HEK293 (cell line): ENCODE data around the gene LY6G5C.
A peak's percentile ranks its signal among the peaks of the same experiment; 100 is the strongest.

ENCODE experiments used
- CTCF ChIA-PET: fragments of 350-600 bp; formaldehyde crosslinking; extraction: SDS; loops from one replicate; lab custom pipeline; 2021; ENCODE audit warnings: antibody characterized with exemption; lab: Yijun Ruan, JAX
- POLR2A ChIA-PET: fragments of 300-600 bp; formaldehyde crosslinking; extraction: SDS; loops from one replicate; lab custom pipeline; 2020; ENCODE audit warnings: antibody characterized with exemption, inconsistent platforms; lab: Yijun Ruan, JAX
- H3K27ac ChIP-seq: fragments of 200-500 bp; sonication (Bioruptor generic); 2 replicates; pipeline ENCODE4 v1.5.1; 2014; ENCODE audit warnings: low read depth, low read length, control low read depth, inconsistent platforms; ENCODE audit errors: extremely low read depth
- H3K36me3 ChIP-seq, 2 experiments: fragments of 200-500 bp in 1 of 2; sonication (Bioruptor generic) in 1 of 2; 1 replicate in 1 of 2; 2 replicates in 1 of 2; pipeline ENCODE4 v1.5.1; 2014 to 2017; ENCODE audit warnings: inconsistent platforms in 2 of 2, low read length in 2 of 2; ENCODE audit not compliant: control insufficient read depth in 2 of 2, insufficient read depth in 1 of 2
- H3K4me1 ChIP-seq: fragments of 200-500 bp; sonication (Bioruptor generic); 2 replicates; pipeline ENCODE4 v1.5.1; 2014; ENCODE audit warnings: mild to moderate bottlenecking, low read length, inconsistent platforms; ENCODE audit not compliant: control insufficient read depth, insufficient read depth
- H3K4me3 ChIP-seq: 2 replicates; pipeline ENCODE4 v1.5.1; 2011; ENCODE audit warnings: low read depth, mild to moderate bottlenecking, control low read depth, low read length, moderate library complexity
- H3K9me3 ChIP-seq: fragments of 200-500 bp; sonication (Bioruptor generic); 2 replicates; pipeline ENCODE4 v1.5.1; 2014; ENCODE audit warnings: low read depth, low read length, inconsistent platforms; ENCODE audit not compliant: control insufficient read depth, insufficient read depth
- INSM2 ChIP-seq: fragments of 450-650 bp; formaldehyde crosslinking; IDR thresholded peaks from 2 replicates; pipeline ENCODE4 v1.5.1; 2016; ENCODE audit warnings: missing biosample characterization, missing genetic modification characterization
- MEIS1 ChIP-seq: sonication (generic); formaldehyde crosslinking; IDR thresholded peaks from 2 replicates; pipeline ENCODE4 v1.8.1; 2022; ENCODE audit warnings: missing genetic modification reagents, mild to moderate bottlenecking, borderline replicate concordance
- MZF1 ChIP-seq: fragments of 450-650 bp; formaldehyde crosslinking; IDR thresholded peaks from 2 replicates; pipeline ENCODE4 v1.5.1; 2017; ENCODE audit warnings: missing biosample characterization, missing genetic modification characterization, borderline replicate concordance
- TRIM28 ChIP-seq: IDR thresholded peaks from 2 replicates; pipeline ENCODE4 v1.6.1; 2011; ENCODE audit warnings: low read length, control low read depth, borderline replicate concordance
- WT1 ChIP-seq: fragments of 450-650 bp; formaldehyde crosslinking; IDR thresholded peaks from 2 replicates; pipeline ENCODE4 v1.5.1; 2016; ENCODE audit warnings: missing biosample characterization, missing genetic modification characterization
- ZFP3 ChIP-seq: fragments of 450-650 bp; formaldehyde crosslinking; IDR thresholded peaks from 2 replicates; pipeline ENCODE4 v1.5.1; 2016; ENCODE audit warnings: low read depth, missing biosample characterization, missing genetic modification characterization
- ZNF214 ChIP-seq: fragments of 450-650 bp; formaldehyde crosslinking; IDR thresholded peaks from 2 replicates; pipeline ENCODE4 v1.5.1; 2017; ENCODE audit warnings: missing biosample characterization, mild to moderate bottlenecking, missing genetic modification characterization, borderline replicate concordance
- ZNF292 ChIP-seq: fragments of 450-650 bp; formaldehyde crosslinking; IDR thresholded peaks from 2 replicates; pipeline ENCODE4 v1.5.1; 2016; ENCODE audit warnings: low read depth, missing biosample characterization, missing genetic modification characterization, borderline replicate concordance
- ZNF366 ChIP-seq: fragments of 450-650 bp; formaldehyde crosslinking; conservative IDR thresholded peaks from 2 replicates; pipeline ENCODE4 v1.5.1; 2016; ENCODE audit warnings: missing biosample characterization, missing genetic modification characterization
- ZNF473 ChIP-seq: fragments of 450-650 bp; formaldehyde crosslinking; IDR thresholded peaks from 2 replicates; pipeline ENCODE4 v1.5.1; 2017; ENCODE audit warnings: missing biosample characterization, missing genetic modification characterization
- ZNF521 ChIP-seq: fragments of 450-650 bp; formaldehyde crosslinking; IDR thresholded peaks from 2 replicates; pipeline ENCODE4 v1.5.1; 2017; ENCODE audit warnings: missing biosample characterization, mild to moderate bottlenecking, missing genetic modification characterization
- ZNF544 ChIP-seq: fragments of 450-650 bp; formaldehyde crosslinking; IDR thresholded peaks from 2 replicates; pipeline ENCODE4 v1.5.0; 2017; ENCODE audit warnings: missing biosample characterization, missing genetic modification characterization
- ZNF555 ChIP-seq: fragments of 450-650 bp; formaldehyde crosslinking; conservative IDR thresholded peaks from 2 replicates; pipeline ENCODE4 v1.5.1; 2017; ENCODE audit warnings: missing biosample characterization, mild to moderate bottlenecking, missing genetic modification characterization, inconsistent platforms
- ZNF560 ChIP-seq: fragments of 450-650 bp; formaldehyde crosslinking; IDR thresholded peaks from 2 replicates; pipeline ENCODE4 v1.5.1; 2017; ENCODE audit warnings: missing biosample characterization, missing genetic modification characterization, borderline replicate concordance
- ZNF600 ChIP-seq: fragments of 450-650 bp; formaldehyde crosslinking; IDR thresholded peaks from 2 replicates; pipeline ENCODE4 v1.5.1; 2016; ENCODE audit warnings: missing biosample characterization, missing genetic modification characterization
- ZNF626 ChIP-seq: fragments of 450-650 bp; sonication (Bioruptor Pico); formaldehyde crosslinking; IDR thresholded peaks from 2 replicates; pipeline ENCODE4 v1.5.1; 2018; ENCODE audit warnings: missing biosample characterization, missing genetic modification characterization, inconsistent platforms
- ZNF629 ChIP-seq: fragments of 450-650 bp; formaldehyde crosslinking; IDR thresholded peaks from 2 replicates; pipeline ENCODE4 v1.5.1; 2017; ENCODE audit warnings: missing biosample characterization, missing genetic modification characterization
- ZNF658 ChIP-seq: fragments of 450-650 bp; formaldehyde crosslinking; IDR thresholded peaks from 2 replicates; pipeline ENCODE4; 2016; ENCODE audit warnings: missing biosample characterization, missing genetic modification characterization
- ZNF76 ChIP-seq: fragments of 450-650 bp; formaldehyde crosslinking; IDR thresholded peaks from 2 replicates; pipeline ENCODE4; 2016; ENCODE audit warnings: low read depth, missing biosample characterization, missing genetic modification characterization, borderline replicate concordance
- ZNF768 ChIP-seq: fragments of 450-650 bp; formaldehyde crosslinking; IDR thresholded peaks from 2 replicates; pipeline ENCODE4 v1.5.1; 2018; ENCODE audit warnings: missing biosample characterization, mild to moderate bottlenecking, missing genetic modification characterization
- ZNF792 ChIP-seq: fragments of 450-650 bp; formaldehyde crosslinking; IDR thresholded peaks from 2 replicates; pipeline ENCODE4 v1.5.1; 2016; ENCODE audit warnings: missing biosample characterization, missing genetic modification characterization
- ZNF830 ChIP-seq: fragments of 450-650 bp; IDR thresholded peaks from 2 replicates; pipeline ENCODE4 v1.5.0; 2018; ENCODE audit warnings: missing biosample characterization, missing genetic modification characterization, low read depth, mild to moderate bottlenecking, moderate library complexity
- TF ChIP-seq, protein P1 (sequence below): fragments of 450-650 bp; formaldehyde crosslinking; IDR thresholded peaks from 2 replicates; pipeline ENCODE4 v1.5.1; 2016; ENCODE audit warnings: missing biosample characterization, missing genetic modification characterization
- TF ChIP-seq, protein P2 (sequence below): fragments of 450-650 bp; formaldehyde crosslinking; IDR thresholded peaks from 2 replicates; pipeline ENCODE4 v1.5.1; 2016; ENCODE audit warnings: missing biosample characterization, missing genetic modification characterization, borderline replicate concordance
- TF ChIP-seq, protein P3 (sequence below): fragments of 450-650 bp; formaldehyde crosslinking; IDR thresholded peaks from 2 replicates; pipeline ENCODE4 v1.5.1; 2016; ENCODE audit warnings: missing biosample characterization, missing genetic modification characterization, low read depth

LY6G5C gene

GRCh38 chr6:31697555-31697954, 16.7 kb upstream of the LY6G5C start (continued):
- TF ChIP-seq ZNF366 (tag by site-specific recombination) (peak; percentile 33), INSM2 (tag by site-specific recombination) (no peak), ZFP3 (tag by site-specific recombination) (no peak), ZNF629 (tag by site-specific recombination) (no peak), ZNF792 (tag by site-specific recombination) (no peak), ZNF600 (tag by site-specific recombination) (peak; percentile 64; the same call in 1 of the 2 replicates)
- TF ChIP-seq, protein P1, sequence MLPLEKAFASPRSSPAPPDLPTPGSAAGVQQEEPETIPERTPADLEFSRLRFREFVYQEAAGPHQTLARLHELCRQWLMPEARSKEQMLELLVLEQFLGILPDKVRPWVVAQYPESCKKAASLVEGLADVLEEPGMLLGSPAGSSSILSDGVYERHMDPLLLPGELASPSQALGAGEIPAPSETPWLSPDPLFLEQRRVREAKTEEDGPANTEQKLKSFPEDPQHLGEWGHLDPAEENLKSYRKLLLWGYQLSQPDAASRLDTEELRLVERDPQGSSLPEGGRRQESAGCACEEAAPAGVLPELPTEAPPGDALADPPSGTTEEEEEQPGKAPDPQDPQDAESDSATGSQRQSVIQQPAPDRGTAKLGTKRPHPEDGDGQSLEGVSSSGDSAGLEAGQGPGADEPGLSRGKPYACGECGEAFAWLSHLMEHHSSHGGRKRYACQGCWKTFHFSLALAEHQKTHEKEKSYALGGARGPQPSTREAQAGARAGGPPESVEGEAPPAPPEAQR, result no peak
- TF ChIP-seq, protein P2, sequence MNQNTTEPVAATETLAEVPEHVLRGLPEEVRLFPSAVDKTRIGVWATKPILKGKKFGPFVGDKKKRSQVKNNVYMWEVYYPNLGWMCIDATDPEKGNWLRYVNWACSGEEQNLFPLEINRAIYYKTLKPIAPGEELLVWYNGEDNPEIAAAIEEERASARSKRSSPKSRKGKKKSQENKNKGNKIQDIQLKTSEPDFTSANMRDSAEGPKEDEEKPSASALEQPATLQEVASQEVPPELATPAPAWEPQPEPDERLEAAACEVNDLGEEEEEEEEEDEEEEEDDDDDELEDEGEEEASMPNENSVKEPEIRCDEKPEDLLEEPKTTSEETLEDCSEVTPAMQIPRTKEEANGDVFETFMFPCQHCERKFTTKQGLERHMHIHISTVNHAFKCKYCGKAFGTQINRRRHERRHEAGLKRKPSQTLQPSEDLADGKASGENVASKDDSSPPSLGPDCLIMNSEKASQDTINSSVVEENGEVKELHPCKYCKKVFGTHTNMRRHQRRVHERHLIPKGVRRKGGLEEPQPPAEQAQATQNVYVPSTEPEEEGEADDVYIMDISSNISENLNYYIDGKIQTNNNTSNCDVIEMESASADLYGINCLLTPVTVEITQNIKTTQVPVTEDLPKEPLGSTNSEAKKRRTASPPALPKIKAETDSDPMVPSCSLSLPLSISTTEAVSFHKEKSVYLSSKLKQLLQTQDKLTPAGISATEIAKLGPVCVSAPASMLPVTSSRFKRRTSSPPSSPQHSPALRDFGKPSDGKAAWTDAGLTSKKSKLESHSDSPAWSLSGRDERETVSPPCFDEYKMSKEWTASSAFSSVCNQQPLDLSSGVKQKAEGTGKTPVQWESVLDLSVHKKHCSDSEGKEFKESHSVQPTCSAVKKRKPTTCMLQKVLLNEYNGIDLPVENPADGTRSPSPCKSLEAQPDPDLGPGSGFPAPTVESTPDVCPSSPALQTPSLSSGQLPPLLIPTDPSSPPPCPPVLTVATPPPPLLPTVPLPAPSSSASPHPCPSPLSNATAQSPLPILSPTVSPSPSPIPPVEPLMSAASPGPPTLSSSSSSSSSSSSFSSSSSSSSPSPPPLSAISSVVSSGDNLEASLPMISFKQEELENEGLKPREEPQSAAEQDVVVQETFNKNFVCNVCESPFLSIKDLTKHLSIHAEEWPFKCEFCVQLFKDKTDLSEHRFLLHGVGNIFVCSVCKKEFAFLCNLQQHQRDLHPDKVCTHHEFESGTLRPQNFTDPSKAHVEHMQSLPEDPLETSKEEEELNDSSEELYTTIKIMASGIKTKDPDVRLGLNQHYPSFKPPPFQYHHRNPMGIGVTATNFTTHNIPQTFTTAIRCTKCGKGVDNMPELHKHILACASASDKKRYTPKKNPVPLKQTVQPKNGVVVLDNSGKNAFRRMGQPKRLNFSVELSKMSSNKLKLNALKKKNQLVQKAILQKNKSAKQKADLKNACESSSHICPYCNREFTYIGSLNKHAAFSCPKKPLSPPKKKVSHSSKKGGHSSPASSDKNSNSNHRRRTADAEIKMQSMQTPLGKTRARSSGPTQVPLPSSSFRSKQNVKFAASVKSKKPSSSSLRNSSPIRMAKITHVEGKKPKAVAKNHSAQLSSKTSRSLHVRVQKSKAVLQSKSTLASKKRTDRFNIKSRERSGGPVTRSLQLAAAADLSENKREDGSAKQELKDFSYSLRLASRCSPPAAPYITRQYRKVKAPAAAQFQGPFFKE, result no peak

DNA sequence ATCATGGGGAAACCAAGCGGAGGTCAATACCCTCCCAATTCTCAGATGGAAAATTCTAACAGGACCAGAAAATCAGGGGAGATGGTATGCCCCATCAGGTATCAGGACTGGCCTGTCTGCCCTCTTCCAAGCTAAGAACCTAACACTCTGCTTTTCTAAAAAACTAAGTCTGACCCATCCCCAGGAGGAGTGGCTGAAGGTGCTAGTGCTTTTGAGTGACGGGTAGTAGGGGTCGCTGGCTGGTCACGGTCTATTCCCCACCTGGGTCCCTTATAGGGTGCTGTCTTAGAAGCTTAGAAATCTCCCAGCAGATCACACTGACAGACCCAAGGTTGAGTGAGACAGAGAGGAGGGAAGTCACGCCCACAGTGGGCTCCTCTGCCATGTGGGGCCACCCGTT, 12.7 kb upstream of the LY6G5C start:
- ChIA-PET CTCF (interaction anchor here (0.8 to 1.0 kb wide), 2 partner anchors 9 to 98 kb away, joined by 3 read pairs; no protein-coding TSS in a partner anchor), POLR2A (interaction anchor here (0.5 to 4.0 kb wide), 7 partner anchors 10 to 169 kb away, joined by 3 to 30 read pairs (median 4); partner anchors contain the start of genes ABHD16A, LY6G5C and NEU1)
- TF ChIP-seq TRIM28 (no peak), ZNF214 (tag by site-specific recombination) (no peak), ZNF658 (tag by site-specific recombination) (no peak), ZNF521 (no peak), ZNF768 (no peak), ZNF830 (no peak), ZNF626 (no peak), ZNF544 (tag by site-specific recombination) (no peak), ZNF292 (tag by site-specific recombination) (no peak), ZNF560 (tag by site-specific recombination) (no peak), ZNF555 (no peak), MEIS1 (CRISPR knock-in tag) (no peak), ZNF473 (tag by site-specific recombination) (no peak), WT1 (no peak), ZNF76 (tag by site-specific recombination) (no peak), MZF1 (tag by site-specific recombination) (no peak), ZNF629 (tag by site-specific recombination) (no peak)
- TF ChIP-seq, protein P3, sequence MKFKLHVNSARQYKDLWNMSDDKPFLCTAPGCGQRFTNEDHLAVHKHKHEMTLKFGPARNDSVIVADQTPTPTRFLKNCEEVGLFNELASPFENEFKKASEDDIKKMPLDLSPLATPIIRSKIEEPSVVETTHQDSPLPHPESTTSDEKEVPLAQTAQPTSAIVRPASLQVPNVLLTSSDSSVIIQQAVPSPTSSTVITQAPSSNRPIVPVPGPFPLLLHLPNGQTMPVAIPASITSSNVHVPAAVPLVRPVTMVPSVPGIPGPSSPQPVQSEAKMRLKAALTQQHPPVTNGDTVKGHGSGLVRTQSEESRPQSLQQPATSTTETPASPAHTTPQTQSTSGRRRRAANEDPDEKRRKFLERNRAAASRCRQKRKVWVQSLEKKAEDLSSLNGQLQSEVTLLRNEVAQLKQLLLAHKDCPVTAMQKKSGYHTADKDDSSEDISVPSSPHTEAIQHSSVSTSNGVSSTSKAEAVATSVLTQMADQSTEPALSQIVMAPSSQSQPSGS (tag by site-specific recombination), result no peak
- Histone ChIP-seq H3K27ac (no peak overlapping the region), H3K4me3 (no peak overlapping the region), H3K9me3 (no peaks in the 10 kb centered on the region), H3K4me1 (no peaks in the 10 kb centered on the region), H3K36me3 (peaks cover 4 to 66% of the 10 kb centered on the region in 2 experiments; a peak in 2 of 3 replicates)
